Duodenal mucosa (tissue), 2 donors: ENCODE data around the gene ATXN7L2.

Experiments used
- H3K27ac ChIP-seq: one replicate; pipeline ENCODE4 v1.7.0; 2013; ENCODE audit warnings: low read depth, low read length
- H3K27me3 ChIP-seq, 2 donors: one replicate each; pipeline ENCODE4 v1.7.0; 2013; ENCODE audit warnings: low read length in 2 of 2, control low read depth in 1 of 2; ENCODE audit not compliant: insufficient read depth in 2 of 2, control insufficient read depth in 1 of 2
- H3K36me3 ChIP-seq, 2 donors: one replicate each; pipeline ENCODE4 v1.7.0; 2013; ENCODE audit warnings: low read length in 2 of 2, control low read depth in 1 of 2; ENCODE audit not compliant: insufficient read depth in 2 of 2, control insufficient read depth in 1 of 2
- H3K4me1 ChIP-seq, 2 donors: one replicate each; pipeline ENCODE4 v1.7.0; 2013; ENCODE audit warnings: low read length in 2 of 2, control low read depth in 1 of 2; ENCODE audit not compliant: insufficient read depth in 2 of 2, control insufficient read depth in 1 of 2
- H3K4me3 ChIP-seq, 2 donors: one replicate each; pipeline ENCODE4 v1.7.0; 2013; ENCODE audit warnings: low read length in 2 of 2, low read depth in 1 of 2
- H3K9ac ChIP-seq, 2 donors: one replicate each; pipeline ENCODE4 v1.7.0; 2013; ENCODE audit warnings: low read length in 2 of 2, low read depth in 1 of 2
- H3K9me3 ChIP-seq, 2 donors: one replicate each; pipeline ENCODE4 v1.7.0; 2013; ENCODE audit warnings: low read length in 2 of 2, control low read depth in 1 of 2; ENCODE audit not compliant: control insufficient read depth in 1 of 2

The ATXN7L2 gene

GRCh38 chr1:109522026-109522425 is 38.3 kb downstream of the ATXN7L2 start:
- H3K27ac ChIP-seq, result no peak overlapping the region
- no peaks in the 10 kb centered on the region for H3K27me3 ChIP-seq
- H3K4me1 ChIP-seq, result peaks cover 6% of the 10 kb centered on the region in 2 donors
- no peak overlapping the region for H3K4me3 ChIP-seq
- no peaks in the 10 kb centered on the region for H3K36me3 ChIP-seq
- no peaks in the 10 kb centered on the region for H3K9me3 ChIP-seq
- no peak overlapping the region for H3K9ac ChIP-seq

GRCh38 chr1:109523706-109524105 is 40.0 kb downstream of the ATXN7L2 start:
- Histone ChIP-seq H3K9ac (no peak overlapping the region), H3K27me3 (no peaks in the 10 kb centered on the region), H3K4me1 (no peaks in the 10 kb centered on the region), H3K27ac (no peak overlapping the region), H3K9me3 (no peaks in the 10 kb centered on the region), H3K36me3 (no peaks in the 10 kb centered on the region), H3K4me3 (no peak overlapping the region)

GRCh38 chr1:109527098-109527811 is 43.5 kb downstream of the ATXN7L2 start:
- H3K27ac ChIP-seq, result no peak overlapping the region
- H3K36me3 ChIP-seq, result no peaks in the 10 kb centered on the region
- H3K9ac ChIP-seq, result no peak overlapping the region
- H3K9me3 ChIP-seq, result no peaks in the 10 kb centered on the region
- no peak overlapping the region for H3K4me3 ChIP-seq
- H3K27me3 ChIP-seq, result no peaks in the 10 kb centered on the region
- peaks cover 7 to 9% of the 10 kb centered on the region in 2 donors for H3K4me1 ChIP-seq

- Histone ChIP-seq H3K9ac (no peak overlapping the region), H3K27me3 (no peaks in the 10 kb centered on the region), H3K36me3 (no peaks in the 10 kb centered on the region), H3K27ac (no peak overlapping the region), H3K4me3 (no peak overlapping the region), H3K4me1 (peaks cover 15 to 16% of the 10 kb centered on the region in 2 donors), H3K9me3 (no peaks in the 10 kb centered on the region)
Observed at GRCh38 chr1:109527846-109528695, 44.4 kb downstream of the ATXN7L2 start.

GRCh38 chr1:109528712-109529111 is 45.0 kb downstream of the ATXN7L2 start:
- Histone ChIP-seq H3K9ac (no peak overlapping the region), H3K4me3 (no peak overlapping the region), H3K4me1 (peaks cover 15 to 16% of the 10 kb centered on the region in 2 donors), H3K27ac (no peak overlapping the region), H3K36me3 (no peaks in the 10 kb centered on the region), H3K27me3 (no peaks in the 10 kb centered on the region), H3K9me3 (no peaks in the 10 kb centered on the region)

- Histone ChIP-seq H3K9ac (no peak overlapping the region), H3K36me3 (no peaks in the 10 kb centered on the region), H3K4me3 (no peak overlapping the region), H3K27ac (no peak overlapping the region), H3K4me1 (peaks cover 15 to 16% of the 10 kb centered on the region in 2 donors), H3K27me3 (no peaks in the 10 kb centered on the region), H3K9me3 (no peaks in the 10 kb centered on the region)
Observed at GRCh38 chr1:109529881-109530456, 46.3 kb downstream of the ATXN7L2 start.

- Histone ChIP-seq H3K27ac (no peak overlapping the region), H3K27me3 (no peaks in the 10 kb centered on the region), H3K9ac (no peak overlapping the region), H3K9me3 (no peaks in the 10 kb centered on the region), H3K36me3 (no peaks in the 10 kb centered on the region), H3K4me1 (peaks cover 15 to 16% of the 10 kb centered on the region in 2 donors), H3K4me3 (no peak overlapping the region)
Observed at GRCh38 chr1:109530457-109531087, 46.9 kb downstream of the ATXN7L2 start.

GRCh38 chr1:109531380-109531779 is 47.7 kb downstream of the ATXN7L2 start:
- Histone ChIP-seq H3K9me3 (no peaks in the 10 kb centered on the region), H3K4me1 (peaks cover 15 to 16% of the 10 kb centered on the region in 2 donors), H3K9ac (no peak overlapping the region), H3K27me3 (no peaks in the 10 kb centered on the region), H3K27ac (no peak overlapping the region), H3K4me3 (no peak overlapping the region), H3K36me3 (no peaks in the 10 kb centered on the region)

GRCh38 chr1:109531826-109532364 is 48.2 kb downstream of the ATXN7L2 start:
- Histone ChIP-seq H3K4me3 (no peak overlapping the region), H3K9me3 (no peaks in the 10 kb centered on the region), H3K36me3 (no peaks in the 10 kb centered on the region), H3K4me1 (peaks cover 15 to 16% of the 10 kb centered on the region in 2 donors), H3K9ac (no peak overlapping the region), H3K27ac (no peak overlapping the region), H3K27me3 (no peaks in the 10 kb centered on the region)
